GM12875 (cell line): ENCODE results near the gene CMIP.

Experiments
- H3K4me3 ChIP-seq: one replicate; pipeline ENCODE4 v1.5.1; 2011; ENCODE audit warnings: low read depth, low read length, control low read depth
- TF ChIP-seq, protein P1 (sequence below): IDR thresholded peaks from 2 replicates; pipeline ENCODE4 v1.5.1; 2011; ENCODE audit warnings: low read depth, mild to moderate bottlenecking, control low read depth, inconsistent platforms, low read length, moderate library complexity, borderline replicate concordance; ENCODE audit not compliant: insufficient read depth

CMIP gene

GRCh38 chr16:81676883-81677737 is 232.5 kb downstream of the CMIP start:
- TF ChIP-seq, protein P1, sequence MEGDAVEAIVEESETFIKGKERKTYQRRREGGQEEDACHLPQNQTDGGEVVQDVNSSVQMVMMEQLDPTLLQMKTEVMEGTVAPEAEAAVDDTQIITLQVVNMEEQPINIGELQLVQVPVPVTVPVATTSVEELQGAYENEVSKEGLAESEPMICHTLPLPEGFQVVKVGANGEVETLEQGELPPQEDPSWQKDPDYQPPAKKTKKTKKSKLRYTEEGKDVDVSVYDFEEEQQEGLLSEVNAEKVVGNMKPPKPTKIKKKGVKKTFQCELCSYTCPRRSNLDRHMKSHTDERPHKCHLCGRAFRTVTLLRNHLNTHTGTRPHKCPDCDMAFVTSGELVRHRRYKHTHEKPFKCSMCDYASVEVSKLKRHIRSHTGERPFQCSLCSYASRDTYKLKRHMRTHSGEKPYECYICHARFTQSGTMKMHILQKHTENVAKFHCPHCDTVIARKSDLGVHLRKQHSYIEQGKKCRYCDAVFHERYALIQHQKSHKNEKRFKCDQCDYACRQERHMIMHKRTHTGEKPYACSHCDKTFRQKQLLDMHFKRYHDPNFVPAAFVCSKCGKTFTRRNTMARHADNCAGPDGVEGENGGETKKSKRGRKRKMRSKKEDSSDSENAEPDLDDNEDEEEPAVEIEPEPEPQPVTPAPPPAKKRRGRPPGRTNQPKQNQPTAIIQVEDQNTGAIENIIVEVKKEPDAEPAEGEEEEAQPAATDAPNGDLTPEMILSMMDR = no peak
- no peak overlapping the region for H3K4me3 ChIP-seq

DNA sequence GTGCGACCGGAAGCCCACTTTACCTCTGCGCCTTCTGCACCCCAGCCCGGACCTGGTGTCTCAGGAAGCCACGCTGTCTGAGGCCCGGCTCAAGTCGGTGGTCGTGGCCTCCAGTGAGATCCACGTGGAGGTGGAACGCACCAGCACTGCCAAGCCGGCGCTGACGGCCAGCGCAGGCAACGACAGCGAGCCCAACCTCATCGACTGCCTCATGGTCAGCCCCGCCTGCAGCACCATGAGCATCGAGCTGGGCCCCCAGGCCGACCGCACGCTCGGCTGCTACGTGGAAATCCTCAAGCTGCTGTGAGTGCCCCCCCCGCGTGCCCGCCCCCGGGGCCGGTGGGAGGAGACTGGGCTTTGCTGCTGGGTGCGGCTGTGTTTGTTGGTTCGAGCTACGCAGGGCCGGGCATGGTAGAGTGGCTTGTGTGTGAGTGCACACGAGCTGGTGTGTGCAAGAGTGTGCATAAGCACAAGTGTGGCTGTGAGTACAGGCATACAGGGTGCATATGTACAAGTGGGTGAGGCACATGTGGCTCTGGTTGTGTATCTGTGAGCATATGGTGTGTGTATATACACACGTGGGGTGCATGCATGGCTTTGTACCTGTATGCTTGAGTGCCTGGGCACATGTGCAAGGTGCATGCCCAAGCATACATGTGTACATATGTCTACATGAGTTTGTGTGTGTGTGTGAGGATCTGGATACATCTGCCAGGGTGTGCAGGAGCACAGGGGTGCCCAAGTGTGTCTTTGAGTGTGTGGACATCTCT is 233.9 kb downstream of the CMIP start:
- no peak overlapping the region for H3K4me3 ChIP-seq
- TF ChIP-seq, protein P1 = no peak

GRCh38 chr16:81679721-81680430 is 235.3 kb downstream of the CMIP start:
- TF ChIP-seq, protein P1 = no peak
- no peak overlapping the region for H3K4me3 ChIP-seq

GRCh38 chr16:81680444-81681275 is 236.1 kb downstream of the CMIP start:
- TF ChIP-seq, protein P1 = no peak
- H3K4me3 ChIP-seq = no peak overlapping the region

- H3K4me3 ChIP-seq = no peak overlapping the region
- TF ChIP-seq, protein P1 = no peak
These were observed 236.7 kb downstream of the CMIP start for GRCh38 chr16:81681311-81681710.

GRCh38 chr16:81684242-81684837 is 239.7 kb downstream of the CMIP start:
- TF ChIP-seq, protein P1 = no peak
- H3K4me3 ChIP-seq = no peak overlapping the region
